Neural cell (in vitro differentiated cells): ENCODE results near the gene SLCO3A1. TPM values are rescaled to one million over a fixed set of nuclear protein-coding genes. Genes with fewer than 3 reads are reported as not detected.

ENCODE experiments used
- H2AFZ ChIP-seq: fragments of 200-600, 300-800 bp; sonication (generic), shearing (Covaris generic); 2 replicates; pipeline ENCODE4 v1.6.0; 2014; ENCODE audit warnings: low read depth, mild to moderate bottlenecking, antibody characterized with exemption, low read length, moderate library complexity
- H3F3A ChIP-seq: fragments of 200-600 bp; shearing (Covaris generic); 2 replicates; pipeline ENCODE4 v1.6.1; 2016; ENCODE audit warnings: mild to moderate bottlenecking, moderate library complexity, mixed read lengths, antibody characterized with exemption, low read length; ENCODE audit not compliant: insufficient read depth, poor library complexity, severe bottlenecking
- H3K27ac ChIP-seq: fragments of 200-600, 300-800 bp; sonication (generic), shearing (Covaris generic); 2 replicates; pipeline ENCODE4 v1.5.1; 2014; ENCODE audit warnings: mild to moderate bottlenecking, low read length, moderate library complexity
- H3K27me3 ChIP-seq: fragments of 300-800, 200-600 bp; sonication (generic), shearing (Covaris generic); 2 replicates; pipeline ENCODE4 v1.6.0; 2014; ENCODE audit warnings: mild to moderate bottlenecking, low read depth, low read length, moderate library complexity; ENCODE audit not compliant: insufficient read depth
- H3K36me3 ChIP-seq: fragments of 300-800, 200-600 bp; sonication (generic), shearing (Covaris generic); 2 replicates; pipeline ENCODE4 v1.5.1; 2014; ENCODE audit warnings: mild to moderate bottlenecking, antibody characterized with exemption, low read length, moderate library complexity; ENCODE audit not compliant: insufficient read depth
- H3K4me2 ChIP-seq: fragments of 300-800, 200-600 bp; sonication (generic), shearing (Covaris generic); 2 replicates; pipeline ENCODE4 v1.6.0; 2014; ENCODE audit warnings: mild to moderate bottlenecking, low read length
- H3K4me3 ChIP-seq: fragments of 300-800, 200-600 bp; sonication (generic), shearing (Covaris generic); 2 replicates; pipeline ENCODE4 v1.5.1; 2014; ENCODE audit warnings: mild to moderate bottlenecking, low read length, moderate library complexity
- H3K79me2 ChIP-seq: fragments of 200-600 bp; shearing (Covaris generic); replicated peaks from 2 replicates; pipeline ENCODE4 v1.6.0; 2014; ENCODE audit warnings: mild to moderate bottlenecking, low read length, moderate library complexity; ENCODE audit not compliant: insufficient read depth
- H3K9ac ChIP-seq: fragments of 300-800, 200-600 bp; sonication (generic), shearing (Covaris generic); 2 replicates; pipeline ENCODE4 v1.6.1; 2016; ENCODE audit warnings: mild to moderate bottlenecking, low read length, mixed read lengths
- H3K9me2 ChIP-seq: fragments of 200-600 bp; shearing (Covaris generic); 2 replicates; pipeline ENCODE4 v1.6.1; 2016; ENCODE audit warnings: mild to moderate bottlenecking, low read length, mixed read lengths; ENCODE audit not compliant: insufficient read depth
- H3K9me3 ChIP-seq: fragments of 200-600, 300-800 bp; sonication (generic), shearing (Covaris generic); 2 replicates; pipeline ENCODE4 v1.6.1; 2016; ENCODE audit warnings: mild to moderate bottlenecking, mixed run types, low read length, moderate library complexity, mixed read lengths
- H4K20me1 ChIP-seq: fragments of 200-600 bp; shearing (Covaris generic); 2 replicates; pipeline ENCODE4 v1.6.1; 2016; ENCODE audit warnings: mild to moderate bottlenecking, mixed run types; ENCODE audit not compliant: insufficient read depth
- EP300 ChIP-seq: fragments of 450-650 bp; conservative IDR thresholded peaks from 2 replicates; pipeline ENCODE4 v1.6.1; 2014; ENCODE audit warnings: antibody characterized with exemption, mild to moderate bottlenecking, moderate library complexity; ENCODE audit not compliant: poor library complexity, severe bottlenecking
- EZH2 ChIP-seq: fragments of 200-600, 300-800 bp; shearing (Covaris generic), sonication (generic); IDR thresholded peaks from 2 replicates; pipeline ENCODE4 v1.6.1; 2014; ENCODE audit warnings: antibody characterized with exemption, low read length, borderline replicate concordance, mild to moderate bottlenecking; ENCODE audit not compliant: insufficient read depth, poor library complexity, severe bottlenecking
- MXI1 ChIP-seq: fragments of 450-650 bp; conservative IDR thresholded peaks from 2 replicates; pipeline ENCODE4 v1.6.1; 2014; ENCODE audit warnings: antibody characterized with exemption, mild to moderate bottlenecking; ENCODE audit not compliant: poor library complexity, severe bottlenecking
- POLR2AphosphoS5 ChIP-seq: IDR thresholded peaks from 2 replicates; pipeline ENCODE4 v1.6.1; 2012
- RAD21 ChIP-seq: fragments of 450-650 bp; conservative IDR thresholded peaks from 2 replicates; pipeline ENCODE4 v1.6.1; 2014; ENCODE audit warnings: antibody characterized with exemption, mild to moderate bottlenecking, moderate library complexity
- SMC3 ChIP-seq: fragments of 450-650 bp; conservative IDR thresholded peaks from 2 replicates; pipeline ENCODE4 v1.6.1; 2014; ENCODE audit warnings: antibody characterized with exemption, mild to moderate bottlenecking, moderate library complexity; ENCODE audit not compliant: poor library complexity
- TAF1 ChIP-seq: IDR thresholded peaks from 2 replicates; pipeline ENCODE4 v1.6.1; 2012; ENCODE audit warnings: low read depth
- polyA plus RNA-seq: library from polyadenylated mRNA; depleted of rRNA; stranded (reverse); fragments of >200 nt; gene quantifications from 2 replicates; pipeline ENCODE4 v1.2.3, GENCODE V29; 2014
- TF ChIP-seq, protein P1 (sequence below): IDR thresholded peaks from 2 replicates; pipeline ENCODE4 v1.6.1; 2012; ENCODE audit warnings: borderline replicate concordance
- TF ChIP-seq, protein P2 (sequence below): fragments of 450-650 bp; IDR thresholded peaks from 2 replicates; pipeline ENCODE4 v1.5.1; 2014; ENCODE audit warnings: antibody characterized with exemption, mild to moderate bottlenecking, moderate library complexity; ENCODE audit not compliant: poor library complexity, severe bottlenecking

The SLCO3A1 gene
- polyA plus RNA-seq, 1 donor from 2014 or later, result 14.2 TPM

DNA sequence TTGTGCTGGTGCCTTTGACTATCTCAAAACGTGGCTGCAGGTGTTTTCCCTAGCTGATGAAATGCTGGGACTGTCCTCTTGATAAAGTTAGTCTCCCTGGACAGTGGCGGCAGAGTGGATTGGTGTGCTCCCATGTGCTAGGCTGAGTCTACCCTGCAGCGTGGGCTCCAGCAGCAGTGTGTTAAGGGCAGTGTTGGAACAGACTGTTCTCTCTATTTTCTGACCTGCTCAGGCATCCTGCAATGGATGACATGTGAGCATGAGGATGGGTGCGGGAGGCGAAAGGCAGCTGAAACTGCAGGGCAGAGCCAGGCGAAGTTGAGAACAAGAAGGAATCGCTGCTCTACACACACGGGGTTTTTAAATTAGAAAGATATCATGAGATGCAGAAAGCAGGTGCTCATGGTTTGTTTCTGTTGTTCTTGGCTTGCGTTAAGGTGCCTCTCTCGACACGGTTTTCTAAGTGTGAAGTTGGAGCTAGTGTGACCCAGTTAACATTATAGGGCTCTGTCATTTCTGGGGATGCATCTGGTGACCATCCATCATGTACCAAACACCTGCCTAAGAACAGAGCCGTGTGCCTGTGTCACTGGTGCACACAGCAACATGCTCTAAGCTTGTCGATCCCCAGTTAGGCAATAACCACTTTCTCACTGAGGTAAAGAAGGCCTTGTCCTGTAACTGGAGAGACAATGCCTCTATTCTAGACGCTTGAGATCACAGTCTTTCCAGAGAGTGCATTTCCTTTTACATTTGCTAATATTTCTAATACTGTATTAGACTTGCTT, 44.3 kb downstream of the SLCO3A1 start:
- H3K4me3 ChIP-seq, result no peak overlapping the region
- no peak for TF ChIP-seq EP300

DNA sequence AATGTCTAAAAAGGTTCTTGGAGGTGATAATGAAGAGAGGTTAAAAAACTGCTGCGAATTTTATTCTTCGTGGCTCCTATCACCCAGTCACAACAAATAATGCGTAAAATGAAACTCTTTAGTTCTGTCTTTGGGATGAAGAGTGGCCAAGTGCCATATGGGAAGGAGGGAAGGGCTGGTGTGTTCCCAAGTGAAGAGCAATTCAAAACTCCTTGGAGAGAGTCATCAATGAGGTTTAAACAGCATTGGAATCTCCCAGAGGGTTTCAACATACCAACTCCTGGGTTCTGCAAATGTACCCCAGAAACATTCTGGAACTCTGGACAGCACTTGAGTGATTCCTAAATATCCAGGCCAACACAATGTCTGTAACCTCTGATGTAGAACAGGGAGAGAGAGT, 45.3 kb downstream of the SLCO3A1 start:
- Histone ChIP-seq H3F3A (no peaks in the 10 kb centered on the region), H3K9me3 (no peaks in the 10 kb centered on the region), H3K4me2 (no peak overlapping the region), H3K36me3 (no peaks in the 10 kb centered on the region), H3K27ac (no peak overlapping the region), H3K4me3 (no peak overlapping the region), H3K9ac (no peak overlapping the region), H3K27me3 (no peaks in the 10 kb centered on the region), H4K20me1 (no peaks in the 10 kb centered on the region), H2AFZ (no peak overlapping the region), H3K79me2 (peaks cover 15% of the 10 kb centered on the region), H3K9me2 (no peaks in the 10 kb centered on the region)
- TF ChIP-seq EP300 (no peak), RAD21 (no peak), SMC3 (no peak), TAF1 (no peak), MXI1 (no peak), EZH2 (no peak)
- TF ChIP-seq, protein P1, sequence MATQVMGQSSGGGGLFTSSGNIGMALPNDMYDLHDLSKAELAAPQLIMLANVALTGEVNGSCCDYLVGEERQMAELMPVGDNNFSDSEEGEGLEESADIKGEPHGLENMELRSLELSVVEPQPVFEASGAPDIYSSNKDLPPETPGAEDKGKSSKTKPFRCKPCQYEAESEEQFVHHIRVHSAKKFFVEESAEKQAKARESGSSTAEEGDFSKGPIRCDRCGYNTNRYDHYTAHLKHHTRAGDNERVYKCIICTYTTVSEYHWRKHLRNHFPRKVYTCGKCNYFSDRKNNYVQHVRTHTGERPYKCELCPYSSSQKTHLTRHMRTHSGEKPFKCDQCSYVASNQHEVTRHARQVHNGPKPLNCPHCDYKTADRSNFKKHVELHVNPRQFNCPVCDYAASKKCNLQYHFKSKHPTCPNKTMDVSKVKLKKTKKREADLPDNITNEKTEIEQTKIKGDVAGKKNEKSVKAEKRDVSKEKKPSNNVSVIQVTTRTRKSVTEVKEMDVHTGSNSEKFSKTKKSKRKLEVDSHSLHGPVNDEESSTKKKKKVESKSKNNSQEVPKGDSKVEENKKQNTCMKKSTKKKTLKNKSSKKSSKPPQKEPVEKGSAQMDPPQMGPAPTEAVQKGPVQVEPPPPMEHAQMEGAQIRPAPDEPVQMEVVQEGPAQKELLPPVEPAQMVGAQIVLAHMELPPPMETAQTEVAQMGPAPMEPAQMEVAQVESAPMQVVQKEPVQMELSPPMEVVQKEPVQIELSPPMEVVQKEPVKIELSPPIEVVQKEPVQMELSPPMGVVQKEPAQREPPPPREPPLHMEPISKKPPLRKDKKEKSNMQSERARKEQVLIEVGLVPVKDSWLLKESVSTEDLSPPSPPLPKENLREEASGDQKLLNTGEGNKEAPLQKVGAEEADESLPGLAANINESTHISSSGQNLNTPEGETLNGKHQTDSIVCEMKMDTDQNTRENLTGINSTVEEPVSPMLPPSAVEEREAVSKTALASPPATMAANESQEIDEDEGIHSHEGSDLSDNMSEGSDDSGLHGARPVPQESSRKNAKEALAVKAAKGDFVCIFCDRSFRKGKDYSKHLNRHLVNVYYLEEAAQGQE, result no peak

More for the DNA sequence above, 44.3 kb downstream of the SLCO3A1 start:
- Histone ChIP-seq H3K9ac (no peak overlapping the region), H4K20me1 (no peaks in the 10 kb centered on the region), H3K27ac (no peak overlapping the region), H3K9me3 (no peaks in the 10 kb centered on the region), H2AFZ (no peak overlapping the region), H3F3A (no peaks in the 10 kb centered on the region), H3K4me2 (no peak overlapping the region), H3K27me3 (no peaks in the 10 kb centered on the region), H3K9me2 (no peaks in the 10 kb centered on the region), H3K79me2 (peaks cover 15% of the 10 kb centered on the region), H3K36me3 (peaks cover 3% of the 10 kb centered on the region)

DNA sequence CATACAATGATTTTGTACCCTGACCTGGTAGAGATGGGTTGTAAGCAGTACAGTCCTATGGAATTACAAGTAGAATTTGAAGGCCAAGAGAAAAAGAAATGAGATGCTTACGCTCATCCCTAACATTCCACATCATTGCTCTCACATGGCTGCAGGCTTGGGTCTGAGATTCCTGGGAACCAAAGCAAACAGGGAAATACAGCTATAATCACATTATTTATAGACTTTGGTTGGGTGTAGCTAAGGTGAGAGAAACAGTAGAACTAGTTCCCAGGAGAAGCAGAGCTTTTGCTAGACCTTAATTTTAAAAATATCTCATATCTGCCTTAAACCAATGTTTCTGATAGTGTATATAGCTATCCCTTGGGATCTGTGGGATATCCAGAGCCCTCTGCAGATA, 51.4 kb downstream of the SLCO3A1 start:
- H3K4me3 ChIP-seq, result no peak overlapping the region
- TF ChIP-seq SMC3 (no peak), MXI1 (no peak), RAD21 (no peak), POLR2AphosphoS5 (no peak), TAF1 (no peak), EZH2 (no peak), EP300 (no peak)
- TF ChIP-seq, protein P2, sequence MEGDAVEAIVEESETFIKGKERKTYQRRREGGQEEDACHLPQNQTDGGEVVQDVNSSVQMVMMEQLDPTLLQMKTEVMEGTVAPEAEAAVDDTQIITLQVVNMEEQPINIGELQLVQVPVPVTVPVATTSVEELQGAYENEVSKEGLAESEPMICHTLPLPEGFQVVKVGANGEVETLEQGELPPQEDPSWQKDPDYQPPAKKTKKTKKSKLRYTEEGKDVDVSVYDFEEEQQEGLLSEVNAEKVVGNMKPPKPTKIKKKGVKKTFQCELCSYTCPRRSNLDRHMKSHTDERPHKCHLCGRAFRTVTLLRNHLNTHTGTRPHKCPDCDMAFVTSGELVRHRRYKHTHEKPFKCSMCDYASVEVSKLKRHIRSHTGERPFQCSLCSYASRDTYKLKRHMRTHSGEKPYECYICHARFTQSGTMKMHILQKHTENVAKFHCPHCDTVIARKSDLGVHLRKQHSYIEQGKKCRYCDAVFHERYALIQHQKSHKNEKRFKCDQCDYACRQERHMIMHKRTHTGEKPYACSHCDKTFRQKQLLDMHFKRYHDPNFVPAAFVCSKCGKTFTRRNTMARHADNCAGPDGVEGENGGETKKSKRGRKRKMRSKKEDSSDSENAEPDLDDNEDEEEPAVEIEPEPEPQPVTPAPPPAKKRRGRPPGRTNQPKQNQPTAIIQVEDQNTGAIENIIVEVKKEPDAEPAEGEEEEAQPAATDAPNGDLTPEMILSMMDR, result no peak
- TF ChIP-seq, protein P1, result no peak
- peaks cover 15% of the 10 kb centered on the region for H3K79me2 ChIP-seq
- H3K27ac ChIP-seq, result no peak overlapping the region
- no peak overlapping the region for H3K9ac ChIP-seq
- no peaks in the 10 kb centered on the region for H3K9me3 ChIP-seq
- H2AFZ ChIP-seq, result no peak overlapping the region
- H3K27me3 ChIP-seq, result no peaks in the 10 kb centered on the region
- H3F3A ChIP-seq, result no peaks in the 10 kb centered on the region
- H3K9me2 ChIP-seq, result no peaks in the 10 kb centered on the region
- H3K4me2 ChIP-seq, result no peak overlapping the region
- no peaks in the 10 kb centered on the region for H3K36me3 ChIP-seq
- no peaks in the 10 kb centered on the region for H4K20me1 ChIP-seq
